B cell (primary cell): Measurements from ENCODE around the gene ZP1. TPM values are rescaled to one million over a fixed set of nuclear protein-coding genes. Genes with fewer than 3 reads are reported as not detected.

Experiments used
- ATAC-seq: fragments of 200-7000 bp; cut with Tn5 transposase; one replicate; pipeline ENCODE4 v1.10.0; 2021; ENCODE audit warnings: low read depth, mild to moderate bottlenecking, moderate number of reproducible peaks, moderate library complexity
- CTCF ChIA-PET: fragments of 350-600 bp; sonication (Branson Sonifier 250); formaldehyde crosslinking; loops from one replicate; lab custom pipeline; 2021; ENCODE audit warnings: antibody characterized with exemption, inconsistent platforms; lab: Charles Lee
- POLR2A ChIA-PET: fragments of 350-600 bp; sonication (Branson Sonifier 250); formaldehyde crosslinking; loops from one replicate; lab custom pipeline; 2021; ENCODE audit warnings: antibody characterized with exemption; lab: Charles Lee
- DNase-seq: peaks from one replicate; pipeline ENCODE4 v3.0.0; 2013
- H2AFZ ChIP-seq: 2 replicates; pipeline ENCODE4 v1.6.1; 2012; ENCODE audit warnings: mild to moderate bottlenecking, low read depth, low read length; ENCODE audit not compliant: insufficient read depth, poor library complexity, severe bottlenecking
- H3K27ac ChIP-seq, 2 donors: 1 replicate in 1 of 2; 2 replicates in 1 of 2; pipeline ENCODE4 v1.5.1; 2012 to 2013; ENCODE audit warnings: low read length in 2 of 2, mild to moderate bottlenecking in 2 of 2, moderate library complexity in 1 of 2
- H3K27me3 ChIP-seq, 4 experiments: fragments of 200-600 bp in 1 of 4; sonication (generic) in 1 of 4; replicated peaks in 1 of 4; 1 replicate in 2 of 4; 2 replicates in 2 of 4; pipeline versions ENCODE4 v1.6.1 to v1.7.0; 2013 to 2016; ENCODE audit warnings: low read length in 3 of 4, mild to moderate bottlenecking in 2 of 4, mixed read lengths in 1 of 4, moderate library complexity in 1 of 4; ENCODE audit not compliant: insufficient read depth in 4 of 4, control insufficient read depth in 3 of 4; ENCODE audit errors: control extremely low read depth in 1 of 4
- H3K36me3 ChIP-seq, 2 experiments: replicated peaks in 1 of 2; 1 replicate in 1 of 2; 2 replicates in 1 of 2; pipeline versions ENCODE4 v1.6.1 to v1.7.1; 2013; ENCODE audit warnings: low read length in 1 of 2; ENCODE audit not compliant: insufficient read depth in 2 of 2, control insufficient read depth in 1 of 2; ENCODE audit errors: control extremely low read depth in 1 of 2, extremely low read depth in 1 of 2
- H3K4me1 ChIP-seq, 2 donors: fragments of 200-600 bp in 1 of 2; sonication (generic) in 1 of 2; 1 replicate in 1 of 2; 2 replicates in 1 of 2; pipeline versions ENCODE4 v1.5.1 to v1.6.1; 2013 to 2017; ENCODE audit warnings: low read length in 2 of 2; ENCODE audit not compliant: control insufficient read depth in 2 of 2, insufficient read depth in 2 of 2
- H3K4me2 ChIP-seq: replicated peaks from 2 replicates; pipeline ENCODE3; 2012; ENCODE audit warnings: mild to moderate bottlenecking, low read depth, low read length; ENCODE audit not compliant: poor library complexity, severe bottlenecking
- H3K4me3 ChIP-seq, 5 experiments: fragments of 200-600 bp in 1 of 5; sonication (generic) in 1 of 5; 1 replicate in 3 of 5; 2 replicates in 2 of 5; pipeline versions ENCODE4 v1.5.1 to v1.7.0; 2011 to 2016; ENCODE audit warnings: low read length in 4 of 5, mild to moderate bottlenecking in 4 of 5, low read depth in 2 of 5, control low read depth in 1 of 5, moderate library complexity in 1 of 5; ENCODE audit not compliant: insufficient read depth in 1 of 5; ENCODE audit errors: control extremely low read depth in 1 of 5, extremely low read depth in 1 of 5
- H3K79me2 ChIP-seq: fragments of 200-600 bp; sonication (generic); one replicate; pipeline ENCODE4 v1.6.0; 2016; ENCODE audit warnings: low read length; ENCODE audit not compliant: control insufficient read depth, insufficient read depth
- H3K9ac ChIP-seq: fragments of 200-600 bp; sonication (generic); 2 replicates; pipeline ENCODE4 v1.6.1; 2017; ENCODE audit warnings: mild to moderate bottlenecking, low read length, moderate library complexity
- H3K9me3 ChIP-seq, 3 donors: one replicate each; pipeline versions ENCODE4 v1.6.1 to v1.7.1; 2013; ENCODE audit warnings: low read length in 2 of 3; ENCODE audit not compliant: control insufficient read depth in 2 of 3, insufficient read depth in 1 of 3; ENCODE audit errors: control extremely low read depth in 1 of 3
- H4K20me1 ChIP-seq: 2 replicates; pipeline ENCODE4 v1.6.0; 2012; ENCODE audit warnings: mild to moderate bottlenecking, low read length; ENCODE audit not compliant: insufficient read depth, control insufficient read depth, poor library complexity, severe bottlenecking
- H3K27ac Mint-ChIP-seq: one replicate; pipeline ENCODE4 v1.8.0; 2021; ENCODE audit warnings: mixed read lengths
- H3K27me3 Mint-ChIP-seq: one replicate; pipeline ENCODE4 v1.8.0; 2021; ENCODE audit warnings: mixed read lengths
- H3K4me1 Mint-ChIP-seq: one replicate; pipeline ENCODE4 v1.8.0; 2021; ENCODE audit warnings: mixed read lengths
- H3K4me3 Mint-ChIP-seq: one replicate; pipeline ENCODE4 v1.8.0; 2021; ENCODE audit warnings: mixed read lengths
- H3K9me3 Mint-ChIP-seq: one replicate; pipeline ENCODE4 v1.8.0; 2022; ENCODE audit warnings: mixed read lengths; ENCODE audit not compliant: insufficient read depth
- CTCF ChIP-seq: fragments of 200-600 bp; IDR thresholded peaks from one replicate; pipeline ENCODE4 v1.8.0; 2022; ENCODE audit warnings: antibody characterized with exemption, mild to moderate bottlenecking
- EZH2 ChIP-seq: IDR thresholded peaks from 2 replicates; pipeline ENCODE4 v1.6.1; 2012; ENCODE audit warnings: borderline replicate concordance, low read depth, mild to moderate bottlenecking, moderate library complexity, low read length; ENCODE audit not compliant: insufficient read depth, poor library complexity, severe bottlenecking
- WGBS: methylation state at CpG from one replicate; pipeline ENCODE4 v1.1.5; 2013; ENCODE audit warnings: missing lambda C conversion rate; ENCODE audit not compliant: insufficient coverage; 5-methylcytosine and 5-hydroxymethylcytosine counted together
- intact Hi-C: fragments of 100-400 bp; cut with micrococcal nuclease; formaldehyde crosslinking; loops from one replicate; pipeline ENCODE4 v1.10.0; 2022
- polyA plus RNA-seq: library from polyadenylated mRNA; depleted of rRNA; stranded (reverse); fragments of >200 nt; gene quantifications from 2 replicates; pipeline ENCODE4 v1.2.3, GENCODE V29; 2012
- total RNA-seq, 2 donors: library from RNA; stranded (reverse); fragments of 120-200 nt in 1 of 2; gene quantifications; 1 replicate in 1 of 2; 2 replicates in 1 of 2; pipeline versions ENCODE4 v1.2.3 to v1.2.4, GENCODE V29; 2013 to 2022

Gene ZP1
- total and polyA plus RNA-seq, 2 donors (not counting 1 experiment from before 2014, with no cell fraction given), result 0.06 TPM; not detected in 1

GRCh38 chr11:60890696-60891095, 23.4 kb downstream of the ZP1 start:
- no peak for DNase-seq
- POLR2A ChIA-PET, result no interaction called here
- no peak overlapping the region for H3K9ac ChIP-seq
- no peak overlapping the region for H3K4me2 ChIP-seq
- H3K36me3 ChIP-seq, result peaks cover 0 to 47% of the 10 kb centered on the region in 2 experiments
- no peak overlapping the region for H3K27ac Mint-ChIP-seq
- H3K9me3 ChIP-seq, result no peaks in the 10 kb centered on the region
- H3K9me3 Mint-ChIP-seq, result no peaks in the 10 kb centered on the region
- H3K79me2 ChIP-seq, result no peaks in the 10 kb centered on the region
- no peak overlapping the region for H2AFZ ChIP-seq
- intact Hi-C loops, result no loop called here
- no peak for ATAC-seq
- WGBS, result no CpG with 5 or more reads among the region's 5 CpGs
- no peaks in the 10 kb centered on the region for H3K27me3 ChIP-seq
- no peak for TF ChIP-seq CTCF
- TF ChIP-seq EZH2, result no peak
- no peaks in the 10 kb centered on the region for H4K20me1 ChIP-seq
- no peaks in the 10 kb centered on the region for H3K4me1 Mint-ChIP-seq
- H3K4me1 ChIP-seq, result no peaks in the 10 kb centered on the region
- no peak overlapping the region for H3K4me3 Mint-ChIP-seq
- CTCF ChIA-PET, result interaction anchor here (0.6 to 1.5 kb wide), 5 partner anchors 8 to 113 kb away, joined by 3 to 5 read pairs (median 3); no protein-coding TSS in a partner anchor
- no peak overlapping the region for H3K27ac ChIP-seq
- no peaks in the 10 kb centered on the region for H3K27me3 Mint-ChIP-seq
- no peak overlapping the region for H3K4me3 ChIP-seq

GRCh38 chr11:60891103-60891741, 23.9 kb downstream of the ZP1 start:
- H3K4me2 ChIP-seq, result no peak overlapping the region
- no peaks in the 10 kb centered on the region for H3K27me3 ChIP-seq
- no peaks in the 10 kb centered on the region for H4K20me1 ChIP-seq
- no peaks in the 10 kb centered on the region for H3K27me3 Mint-ChIP-seq
- no peaks in the 10 kb centered on the region for H3K79me2 ChIP-seq
- no peak overlapping the region for H3K4me3 ChIP-seq
- TF ChIP-seq CTCF, result no peak
- intact Hi-C loops, result no loop called here
- H3K9ac ChIP-seq, result no peak overlapping the region
- H3K4me3 Mint-ChIP-seq, result no peak overlapping the region
- no peaks in the 10 kb centered on the region for H3K9me3 Mint-ChIP-seq
- DNase-seq, result no peak
- no peak overlapping the region for H2AFZ ChIP-seq
- WGBS, result 82% methylated on average over 2 of the region's 7 CpGs
- CTCF ChIA-PET, result interaction anchor here (0.6 to 1.0 kb wide), 3 partner anchors 60 to 112 kb away, joined by 3 read pairs; no protein-coding TSS in a partner anchor
- no peak overlapping the region for H3K27ac ChIP-seq
- no peaks in the 10 kb centered on the region for H3K9me3 ChIP-seq
- H3K4me1 Mint-ChIP-seq, result no peaks in the 10 kb centered on the region
- peaks cover 0 to 53% of the 10 kb centered on the region in 2 experiments for H3K36me3 ChIP-seq
- ATAC-seq, result no peak
- H3K4me1 ChIP-seq, result no peaks in the 10 kb centered on the region
- POLR2A ChIA-PET, result interaction anchor here (0.9 kb wide), 1 partner anchor 10 kb away, joined by 3 read pairs; no protein-coding TSS in a partner anchor
- H3K27ac Mint-ChIP-seq, result no peak overlapping the region
